ENCODE measurements around the gene CDC42EP5.
A peak's percentile ranks its signal among the peaks of the same experiment; 100 is the strongest.

DNA sequence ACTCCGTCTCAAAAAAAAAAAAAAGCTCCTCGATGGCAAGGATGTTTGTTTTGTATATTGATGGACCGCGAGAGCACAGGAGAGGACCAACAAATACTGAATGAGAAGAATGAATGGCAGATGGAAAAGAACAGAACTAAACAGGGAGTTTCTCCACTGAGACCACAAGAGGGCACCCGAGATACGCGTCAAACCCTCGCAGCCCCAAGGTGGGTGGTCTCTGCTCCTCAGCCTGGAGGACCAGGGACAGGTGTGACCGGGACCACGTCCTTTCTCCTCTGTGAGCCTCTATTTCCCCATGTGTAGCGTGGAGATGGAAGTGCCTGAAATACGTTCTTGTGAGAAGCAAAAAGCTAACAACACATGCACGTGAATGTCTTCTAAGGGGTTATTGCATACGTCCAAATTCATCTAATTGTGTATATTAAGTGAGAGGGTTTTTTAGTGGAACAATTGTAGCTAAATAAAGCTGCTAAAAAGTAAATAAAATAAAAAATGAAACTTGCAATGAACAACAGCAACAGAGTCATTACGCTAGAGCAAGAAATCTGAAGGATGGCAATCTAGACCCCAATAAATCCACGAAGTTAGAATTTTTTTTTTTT lies 8.3 kb upstream of the CDC42EP5 start:
- TF ChIP-seq, protein P1, sequence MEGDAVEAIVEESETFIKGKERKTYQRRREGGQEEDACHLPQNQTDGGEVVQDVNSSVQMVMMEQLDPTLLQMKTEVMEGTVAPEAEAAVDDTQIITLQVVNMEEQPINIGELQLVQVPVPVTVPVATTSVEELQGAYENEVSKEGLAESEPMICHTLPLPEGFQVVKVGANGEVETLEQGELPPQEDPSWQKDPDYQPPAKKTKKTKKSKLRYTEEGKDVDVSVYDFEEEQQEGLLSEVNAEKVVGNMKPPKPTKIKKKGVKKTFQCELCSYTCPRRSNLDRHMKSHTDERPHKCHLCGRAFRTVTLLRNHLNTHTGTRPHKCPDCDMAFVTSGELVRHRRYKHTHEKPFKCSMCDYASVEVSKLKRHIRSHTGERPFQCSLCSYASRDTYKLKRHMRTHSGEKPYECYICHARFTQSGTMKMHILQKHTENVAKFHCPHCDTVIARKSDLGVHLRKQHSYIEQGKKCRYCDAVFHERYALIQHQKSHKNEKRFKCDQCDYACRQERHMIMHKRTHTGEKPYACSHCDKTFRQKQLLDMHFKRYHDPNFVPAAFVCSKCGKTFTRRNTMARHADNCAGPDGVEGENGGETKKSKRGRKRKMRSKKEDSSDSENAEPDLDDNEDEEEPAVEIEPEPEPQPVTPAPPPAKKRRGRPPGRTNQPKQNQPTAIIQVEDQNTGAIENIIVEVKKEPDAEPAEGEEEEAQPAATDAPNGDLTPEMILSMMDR (IDR thresholded peaks at IDR 0.05) = peak; percentile 70
- TF ChIP-seq TEAD4 (IDR thresholded peaks at IDR 0.05; ENCODE audit: borderline replicate concordance, insufficient read depth) = no peak
- TF ChIP-seq MXI1 (IDR thresholded peaks at IDR 0.05; ENCODE audit: low read depth, low read length) = no peak
- TF ChIP-seq YY1 (IDR thresholded peaks at IDR 0.05; ENCODE audit: low read depth) = no peak
- TF ChIP-seq, protein P2, sequence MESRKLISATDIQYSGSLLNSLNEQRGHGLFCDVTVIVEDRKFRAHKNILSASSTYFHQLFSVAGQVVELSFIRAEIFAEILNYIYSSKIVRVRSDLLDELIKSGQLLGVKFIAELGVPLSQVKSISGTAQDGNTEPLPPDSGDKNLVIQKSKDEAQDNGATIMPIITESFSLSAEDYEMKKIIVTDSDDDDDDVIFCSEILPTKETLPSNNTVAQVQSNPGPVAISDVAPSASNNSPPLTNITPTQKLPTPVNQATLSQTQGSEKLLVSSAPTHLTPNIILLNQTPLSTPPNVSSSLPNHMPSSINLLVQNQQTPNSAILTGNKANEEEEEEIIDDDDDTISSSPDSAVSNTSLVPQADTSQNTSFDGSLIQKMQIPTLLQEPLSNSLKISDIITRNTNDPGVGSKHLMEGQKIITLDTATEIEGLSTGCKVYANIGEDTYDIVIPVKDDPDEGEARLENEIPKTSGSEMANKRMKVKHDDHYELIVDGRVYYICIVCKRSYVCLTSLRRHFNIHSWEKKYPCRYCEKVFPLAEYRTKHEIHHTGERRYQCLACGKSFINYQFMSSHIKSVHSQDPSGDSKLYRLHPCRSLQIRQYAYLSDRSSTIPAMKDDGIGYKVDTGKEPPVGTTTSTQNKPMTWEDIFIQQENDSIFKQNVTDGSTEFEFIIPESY (IDR thresholded peaks at IDR 0.05; ENCODE audit: borderline replicate concordance, low read depth) = no peak
- no peak for TF ChIP-seq EP300 (IDR thresholded peaks at IDR 0.05; ENCODE audit: borderline replicate concordance in 1 of 2, low read depth in 1 of 2, low read length in 1 of 2)
